GM18909 (cell line): ENCODE data around the gene SLC2A10.

Experiments used
- ATAC-seq: cut with Tn5 transposase; IDR thresholded peaks from one replicate; pipeline ENCODE4 v1.9.1; 2021; ENCODE audit warnings: mild to moderate bottlenecking; ENCODE audit not compliant: unreplicated experiment, poor library complexity

The SLC2A10 gene

DNA sequence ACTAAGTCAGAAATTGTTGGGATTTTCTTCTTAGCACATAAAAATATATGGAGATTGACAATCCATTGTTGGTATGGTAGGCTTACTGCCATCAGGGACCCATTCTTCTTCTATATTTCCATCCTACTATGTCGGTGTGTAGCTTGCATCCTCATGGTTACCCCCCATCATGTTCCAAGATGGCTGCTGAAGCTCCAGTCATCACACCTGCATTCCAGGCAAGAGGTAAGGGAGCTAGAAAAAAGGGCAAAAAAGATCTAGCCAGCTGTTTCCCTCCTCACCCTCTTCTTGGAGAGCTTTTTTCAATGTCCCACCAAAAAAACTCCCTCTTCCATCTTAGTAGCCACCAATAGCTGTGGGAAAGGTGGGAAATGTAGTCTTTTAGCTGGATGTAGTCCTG, 13.6 kb downstream of the SLC2A10 start:
- no peak for ATAC-seq

DNA sequence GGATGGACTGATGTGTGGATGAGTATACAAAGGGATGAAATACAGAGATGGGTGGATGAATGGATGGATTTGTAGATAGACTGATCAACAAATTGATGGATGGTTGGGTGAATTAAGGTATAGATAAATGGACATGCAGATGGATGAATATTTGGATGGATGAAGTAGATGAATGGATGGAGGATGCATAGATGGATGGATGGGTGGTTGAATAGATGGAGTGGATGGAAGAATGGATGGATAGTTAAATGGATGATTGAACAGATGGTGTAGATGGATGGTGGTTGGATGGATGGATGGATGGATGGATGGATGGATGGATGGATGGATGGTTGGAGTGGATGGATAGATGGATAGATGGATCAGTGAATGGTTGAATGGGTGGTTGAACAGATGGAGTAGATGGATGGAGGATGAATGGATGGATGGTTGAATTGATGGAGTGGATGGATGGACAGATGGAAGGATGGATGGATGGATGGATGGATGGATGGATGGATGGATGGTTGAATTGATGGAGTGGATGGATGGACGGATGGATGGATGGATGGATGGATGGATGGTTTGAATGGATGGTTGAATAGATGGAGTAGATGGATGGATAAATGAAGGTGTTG, 15.0 kb downstream of the SLC2A10 start:
- ATAC-seq, result no peak

DNA sequence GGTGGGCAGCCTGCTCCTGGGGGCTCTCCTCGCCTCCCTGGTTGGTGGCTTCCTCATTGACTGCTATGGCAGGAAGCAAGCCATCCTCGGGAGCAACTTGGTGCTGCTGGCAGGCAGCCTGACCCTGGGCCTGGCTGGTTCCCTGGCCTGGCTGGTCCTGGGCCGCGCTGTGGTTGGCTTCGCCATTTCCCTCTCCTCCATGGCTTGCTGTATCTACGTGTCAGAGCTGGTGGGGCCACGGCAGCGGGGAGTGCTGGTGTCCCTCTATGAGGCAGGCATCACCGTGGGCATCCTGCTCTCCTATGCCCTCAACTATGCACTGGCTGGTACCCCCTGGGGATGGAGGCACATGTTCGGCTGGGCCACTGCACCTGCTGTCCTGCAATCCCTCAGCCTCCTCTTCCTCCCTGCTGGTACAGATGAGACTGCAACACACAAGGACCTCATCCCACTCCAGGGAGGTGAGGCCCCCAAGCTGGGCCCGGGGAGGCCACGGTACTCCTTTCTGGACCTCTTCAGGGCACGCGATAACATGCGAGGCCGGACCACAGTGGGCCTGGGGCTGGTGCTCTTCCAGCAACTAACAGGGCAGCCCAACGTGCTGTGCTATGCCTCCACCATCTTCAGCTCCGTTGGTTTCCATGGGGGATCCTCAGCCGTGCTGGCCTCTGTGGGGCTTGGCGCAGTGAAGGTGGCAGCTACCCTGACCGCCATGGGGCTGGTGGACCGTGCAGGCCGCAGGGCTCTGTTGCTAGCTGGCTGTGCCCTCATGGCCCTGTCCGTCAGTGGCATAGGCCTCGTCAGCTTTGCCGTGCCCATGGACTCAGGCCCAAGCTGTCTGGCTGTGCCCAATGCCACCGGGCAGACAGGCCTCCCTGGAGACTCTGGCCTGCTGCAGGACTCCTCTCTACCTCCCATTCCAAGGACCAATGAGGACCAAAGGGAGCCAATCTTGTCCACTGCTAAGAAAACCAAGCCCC, 16.0 kb downstream of the SLC2A10 start:
- ATAC-seq, result no peak

DNA sequence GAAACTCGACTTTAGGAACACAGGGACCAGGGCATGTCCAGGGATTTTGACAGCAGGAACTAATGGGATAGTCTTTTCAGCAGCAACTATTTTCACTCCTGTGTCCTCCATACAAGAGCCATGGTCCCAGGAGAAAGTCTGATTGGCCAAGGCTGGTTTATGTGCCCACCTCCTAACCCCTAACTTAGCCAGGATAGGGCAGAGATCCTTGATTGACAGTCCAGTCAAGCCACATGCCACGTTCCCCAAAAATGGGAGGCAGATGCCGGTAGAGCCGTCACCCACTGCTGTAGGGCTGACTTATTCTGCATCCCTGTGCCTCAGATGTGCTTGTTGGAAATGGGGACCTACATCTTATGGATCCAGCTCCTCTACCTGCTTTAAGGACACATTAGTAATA, 22.3 kb downstream of the SLC2A10 start:
- ATAC-seq, result no peak

DNA sequence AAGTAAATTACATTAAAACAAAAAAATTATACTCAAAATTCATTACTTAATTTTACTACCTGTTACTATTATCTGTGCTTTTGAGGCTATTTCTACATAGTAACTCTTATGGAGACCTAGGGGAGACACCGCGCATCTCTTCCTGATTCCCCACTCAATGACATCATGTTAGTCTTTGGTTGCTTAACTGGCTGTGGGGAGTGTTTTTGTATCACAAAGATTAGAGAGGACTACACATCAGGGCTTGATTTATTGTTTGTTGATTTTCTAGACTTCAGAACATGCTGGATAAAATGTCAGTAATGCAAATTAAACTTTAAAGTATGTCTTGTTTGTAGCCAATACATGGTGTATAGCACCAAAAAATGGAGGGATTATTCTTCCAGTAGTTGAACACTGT, 26.0 kb downstream of the SLC2A10 start:
- ATAC-seq, result no peak

DNA sequence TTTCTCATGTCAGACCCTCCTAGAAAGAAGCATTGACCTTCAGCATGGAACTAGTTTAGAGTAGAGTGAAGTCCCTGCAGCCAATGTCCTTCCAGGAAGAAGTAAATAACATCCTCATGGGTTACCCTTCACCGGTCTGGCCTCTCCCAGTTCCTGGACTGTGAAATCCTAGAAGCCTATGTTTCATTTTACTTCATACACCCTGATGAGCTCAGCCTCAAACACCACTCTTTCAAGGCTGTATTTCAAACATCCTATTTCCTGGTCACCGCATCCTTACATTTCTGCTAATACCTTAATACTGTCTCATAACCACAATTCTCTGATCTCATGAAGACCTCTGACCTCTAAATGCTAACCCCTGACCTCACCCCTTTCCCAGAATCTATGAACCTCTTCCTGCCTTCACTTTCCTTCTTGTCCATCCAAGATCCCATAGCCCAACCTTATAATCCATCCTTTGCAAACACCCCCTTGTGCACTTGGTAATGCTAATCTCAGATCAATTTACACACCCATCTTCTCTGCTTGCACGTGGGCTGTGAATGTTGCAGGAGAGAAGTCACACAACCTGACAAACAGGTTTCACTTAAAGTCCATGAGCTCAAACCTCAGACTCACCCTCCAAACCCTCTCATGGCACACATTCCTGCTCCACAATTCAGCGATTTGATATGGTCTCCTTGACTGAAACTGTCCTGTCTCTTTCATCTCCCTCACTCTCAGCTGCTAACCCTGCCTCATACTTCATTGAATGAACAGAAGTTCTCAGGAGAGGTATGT, 30.2 kb downstream of the SLC2A10 start:
- no peak for ATAC-seq

DNA sequence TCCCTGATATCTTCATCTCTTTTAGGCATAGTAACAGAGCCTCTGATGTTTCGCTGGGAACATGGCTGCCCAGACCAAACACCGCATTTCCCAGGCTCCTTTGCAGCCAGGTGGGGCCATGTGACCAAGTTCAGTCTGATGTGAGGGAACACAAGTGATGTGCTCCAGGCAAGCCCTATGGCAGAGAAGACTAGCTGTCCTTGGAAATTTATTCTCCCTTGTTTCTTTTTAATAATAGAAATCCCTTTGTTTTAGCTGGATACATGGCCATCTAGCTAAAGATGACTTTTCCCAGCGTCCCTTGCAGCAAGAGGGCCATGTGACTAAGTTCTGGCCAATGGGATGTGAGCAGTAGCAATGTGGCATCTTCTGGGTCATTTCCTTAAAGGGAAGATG, 30.8 kb downstream of the SLC2A10 start:
- ATAC-seq, result no peak

DNA sequence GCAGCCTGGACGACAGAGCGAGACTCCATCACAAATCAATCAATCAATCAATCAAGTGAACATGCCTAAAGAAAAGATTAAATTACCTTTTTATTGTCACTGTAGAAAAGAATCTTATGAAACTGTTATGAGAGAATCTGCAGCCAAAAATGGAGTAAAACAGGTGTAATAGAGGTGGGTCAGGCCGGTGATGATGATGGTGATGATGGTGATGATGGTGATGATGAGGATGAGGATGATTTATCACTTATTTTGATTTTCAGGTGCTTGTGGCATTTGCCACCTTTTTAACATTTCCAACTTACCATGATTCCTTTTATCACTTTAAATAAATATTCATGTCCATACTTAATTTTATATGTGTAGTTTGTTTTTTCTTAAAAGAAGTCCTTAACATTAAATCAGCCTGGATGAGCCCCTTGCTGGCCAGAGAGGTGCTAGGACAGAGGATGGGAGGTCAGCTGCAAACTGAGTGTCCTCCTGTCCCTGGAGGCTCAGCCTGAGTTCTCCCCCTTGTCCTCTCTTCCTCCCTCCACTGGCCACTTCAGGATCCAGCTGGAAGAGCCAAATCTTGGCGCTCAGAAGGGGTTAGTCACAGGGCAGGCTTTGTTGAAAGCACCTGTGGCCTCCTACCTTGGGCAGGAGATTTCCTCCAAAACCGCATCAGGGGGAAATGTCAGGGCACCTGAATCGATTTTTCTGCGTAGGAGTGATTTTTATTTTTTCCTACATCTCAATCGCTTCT, 32.6 kb downstream of the SLC2A10 start:
- no peak for ATAC-seq

DNA sequence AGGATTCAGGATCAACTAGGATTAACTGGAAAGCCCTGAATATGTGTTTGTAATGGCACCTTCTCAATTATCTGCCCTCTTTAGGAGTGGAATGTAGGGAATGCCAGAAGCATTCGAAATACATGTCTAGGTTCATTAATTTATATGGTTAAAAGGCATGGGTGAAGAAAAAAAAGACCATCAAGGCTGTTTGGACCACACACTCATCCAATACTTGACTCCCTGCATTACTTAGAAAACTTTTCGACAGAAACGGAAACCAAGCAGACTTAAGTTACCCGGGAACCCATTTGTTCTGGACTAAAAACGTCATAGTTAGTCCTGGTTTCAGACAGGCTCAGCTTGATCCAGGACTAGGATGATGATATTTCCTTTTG, 33.2 kb downstream of the SLC2A10 start:
- no peak for ATAC-seq

DNA sequence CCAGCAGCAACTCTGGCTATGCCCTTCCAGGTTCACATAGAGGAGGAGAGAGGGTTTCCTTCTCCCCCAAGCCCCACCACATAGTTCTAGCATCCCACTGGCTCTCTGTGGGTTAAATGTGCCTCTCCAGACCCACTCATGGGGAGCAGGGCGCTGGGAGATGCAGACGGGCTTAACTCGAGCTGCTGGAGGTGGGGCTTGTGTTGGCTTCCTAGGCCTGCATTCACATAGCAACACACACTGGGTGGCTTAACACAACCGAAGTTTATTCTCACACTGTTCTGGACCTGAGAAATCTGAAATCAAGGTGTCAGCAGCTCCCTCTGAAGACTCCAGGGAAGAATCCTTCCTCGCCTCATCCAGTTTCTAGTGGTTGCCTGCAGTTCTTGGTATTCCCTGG, 33.6 kb downstream of the SLC2A10 start:
- ATAC-seq, result no peak

DNA sequence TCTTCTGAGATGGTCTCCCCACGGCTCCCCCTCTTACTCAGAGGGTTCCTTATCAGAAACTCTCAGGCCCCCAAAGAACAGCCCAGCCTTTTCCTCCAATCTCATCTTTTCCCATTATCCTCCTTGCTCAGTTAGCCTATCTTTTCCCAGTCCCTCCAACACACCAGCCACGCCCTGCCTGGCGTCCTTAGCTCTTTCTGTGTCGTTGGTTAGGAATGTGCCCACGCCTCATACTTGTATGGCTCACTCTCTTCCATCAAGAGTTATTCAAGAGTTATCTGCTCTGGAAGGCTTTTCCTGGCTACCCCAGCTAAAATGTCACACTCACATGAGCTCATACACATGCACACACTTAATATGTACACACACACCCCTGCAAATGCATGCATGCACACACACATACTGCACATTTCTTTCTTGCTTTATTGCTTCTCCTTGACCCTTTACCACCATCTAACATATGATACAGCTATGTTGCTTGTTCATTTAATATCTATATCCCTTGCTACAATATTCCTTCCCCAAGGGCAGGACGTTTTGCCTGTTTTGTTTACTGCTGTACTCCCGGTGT, 37.6 kb downstream of the SLC2A10 start:
- ATAC-seq, result no peak

DNA sequence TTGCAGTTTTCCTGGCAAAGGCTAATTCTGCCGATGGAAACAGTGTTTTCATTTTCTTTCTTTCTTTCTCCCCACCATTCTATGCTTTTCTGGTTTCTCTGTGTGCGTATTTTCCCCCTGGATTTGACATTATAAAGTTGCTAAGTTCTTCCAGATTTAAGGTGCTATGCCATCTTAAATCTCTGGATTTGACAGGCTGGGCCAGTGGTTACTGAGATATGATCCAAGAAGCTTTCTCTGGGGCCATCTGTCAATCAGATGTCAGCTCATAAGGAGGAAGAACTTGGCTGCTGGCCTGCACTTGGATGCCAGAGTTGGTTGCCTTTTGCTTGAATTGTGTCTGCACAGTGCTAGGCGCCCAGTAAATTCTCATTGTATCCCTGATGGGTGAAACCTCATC, 39.7 kb downstream of the SLC2A10 start:
- ATAC-seq, result no peak

DNA sequence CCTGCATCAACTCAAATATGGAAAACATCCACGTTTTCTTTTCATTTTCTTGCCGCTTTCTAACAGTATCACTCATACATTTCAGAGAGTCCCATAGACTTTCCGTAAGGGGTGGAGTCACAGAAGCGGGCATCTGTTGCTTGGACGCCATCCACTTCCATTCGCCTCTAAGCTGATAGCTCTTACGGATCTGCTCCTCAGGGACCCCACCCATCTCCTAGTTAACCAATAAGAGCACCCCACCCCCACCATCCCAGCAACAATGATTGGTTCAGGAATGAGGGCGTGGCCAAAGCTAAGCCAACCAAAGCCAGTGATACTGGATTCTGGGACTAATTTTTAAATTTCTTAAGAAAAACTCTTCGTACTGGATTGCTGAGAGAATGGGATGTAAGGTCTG, 42.4 kb downstream of the SLC2A10 start:
- ATAC-seq, result no peak

DNA sequence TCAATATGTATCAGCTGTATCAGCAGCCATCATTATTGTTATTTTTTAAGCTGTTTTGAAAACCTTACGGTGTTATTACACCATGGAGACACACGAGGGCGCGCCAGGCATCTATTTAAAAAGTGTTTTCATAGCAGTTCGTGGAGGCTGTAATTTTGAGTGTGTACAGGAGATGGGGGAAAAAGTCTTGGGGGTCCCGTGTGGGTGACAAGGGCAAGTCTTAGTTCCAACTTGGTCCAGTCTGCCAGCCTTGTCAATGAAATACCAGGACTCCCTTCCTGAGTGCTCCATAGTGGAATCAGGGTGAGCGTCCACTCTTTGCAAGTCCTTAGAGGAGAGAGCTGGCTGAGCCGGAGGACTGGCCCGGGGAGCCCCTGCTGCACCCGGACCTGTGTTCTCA, 43.3 kb downstream of the SLC2A10 start:
- ATAC-seq, result no peak

DNA sequence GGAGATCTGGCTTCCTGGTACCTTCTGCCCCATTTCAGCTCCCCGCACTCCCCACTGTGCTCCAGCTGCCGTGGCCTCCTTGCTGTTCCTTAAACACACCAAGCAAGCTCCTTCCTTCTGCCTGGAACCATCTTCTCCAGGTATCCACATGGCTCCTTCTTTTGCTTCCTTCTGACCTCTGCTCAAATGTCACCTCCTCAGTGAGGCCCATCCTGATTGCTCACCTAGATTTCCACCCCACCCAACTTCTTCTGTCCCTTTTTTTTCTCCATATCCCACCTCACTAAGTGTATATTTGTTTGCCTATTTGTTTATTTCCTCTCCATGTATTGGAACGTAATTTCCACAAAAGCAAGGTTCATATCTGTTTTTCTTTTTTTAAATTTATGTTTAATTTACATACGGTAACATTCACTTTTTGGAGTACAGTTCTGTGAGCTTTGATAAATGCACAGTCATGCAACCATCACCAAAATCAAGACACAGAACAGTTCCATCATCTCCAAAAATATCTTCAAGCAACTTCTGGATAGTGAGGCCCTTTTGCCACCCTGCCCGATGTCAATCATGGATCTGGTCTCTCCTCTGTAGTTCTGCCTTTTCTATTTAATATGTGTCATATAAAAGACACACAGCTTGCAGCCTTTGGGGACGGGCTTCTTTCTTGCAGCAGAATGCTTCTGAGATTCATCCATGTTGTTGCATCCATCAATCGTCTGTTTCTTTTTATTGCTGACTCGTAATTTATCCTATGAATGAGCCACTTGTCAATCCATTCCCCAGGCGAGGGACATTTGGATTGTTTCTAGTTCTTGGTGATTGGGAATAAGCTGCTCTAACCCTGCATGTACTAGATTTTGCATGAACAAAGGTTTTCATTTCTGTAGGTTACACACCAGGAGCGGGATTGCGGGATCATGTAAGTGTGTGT, 46.3 kb downstream of the SLC2A10 start:
- ATAC-seq, result no peak

DNA sequence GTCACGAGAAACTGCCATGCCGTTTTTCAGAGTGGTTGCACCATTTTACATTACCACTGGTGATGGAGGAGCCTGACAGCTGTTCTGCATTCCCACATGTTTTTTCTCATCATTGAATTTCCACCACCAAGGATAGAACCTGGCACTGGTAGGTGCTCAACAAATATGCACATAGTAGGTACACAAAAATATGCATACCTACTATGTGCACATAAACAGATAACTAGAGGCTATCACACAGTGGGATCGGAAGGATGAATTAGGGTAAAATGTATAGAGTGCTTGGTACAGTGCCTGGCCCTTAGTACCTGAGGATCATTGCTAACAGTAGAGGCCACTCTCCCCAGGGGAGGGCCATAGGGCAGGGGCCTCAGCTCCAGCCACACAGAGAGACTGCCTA, 47.0 kb downstream of the SLC2A10 start:
- no peak for ATAC-seq

DNA sequence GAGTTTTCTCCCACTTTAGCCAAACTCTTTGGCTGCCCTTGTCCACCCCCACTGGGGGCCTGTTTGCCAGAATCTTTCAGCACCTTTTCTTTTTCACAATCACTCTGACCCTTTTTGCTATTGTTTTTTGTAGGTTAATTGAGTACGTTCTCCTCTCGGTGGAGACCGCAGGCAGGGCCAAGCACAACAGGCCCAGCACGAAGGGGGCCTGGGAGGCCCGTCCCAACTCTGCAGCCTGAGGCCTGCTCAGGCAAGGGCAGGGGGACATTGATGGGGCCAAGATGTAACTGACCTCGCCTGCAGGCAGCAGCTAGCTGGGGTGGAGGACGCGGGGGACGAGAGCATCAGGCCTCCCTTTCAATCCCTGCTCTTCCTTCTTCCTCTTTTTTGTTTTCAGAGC, 47.7 kb downstream of the SLC2A10 start:
- no peak for ATAC-seq

DNA sequence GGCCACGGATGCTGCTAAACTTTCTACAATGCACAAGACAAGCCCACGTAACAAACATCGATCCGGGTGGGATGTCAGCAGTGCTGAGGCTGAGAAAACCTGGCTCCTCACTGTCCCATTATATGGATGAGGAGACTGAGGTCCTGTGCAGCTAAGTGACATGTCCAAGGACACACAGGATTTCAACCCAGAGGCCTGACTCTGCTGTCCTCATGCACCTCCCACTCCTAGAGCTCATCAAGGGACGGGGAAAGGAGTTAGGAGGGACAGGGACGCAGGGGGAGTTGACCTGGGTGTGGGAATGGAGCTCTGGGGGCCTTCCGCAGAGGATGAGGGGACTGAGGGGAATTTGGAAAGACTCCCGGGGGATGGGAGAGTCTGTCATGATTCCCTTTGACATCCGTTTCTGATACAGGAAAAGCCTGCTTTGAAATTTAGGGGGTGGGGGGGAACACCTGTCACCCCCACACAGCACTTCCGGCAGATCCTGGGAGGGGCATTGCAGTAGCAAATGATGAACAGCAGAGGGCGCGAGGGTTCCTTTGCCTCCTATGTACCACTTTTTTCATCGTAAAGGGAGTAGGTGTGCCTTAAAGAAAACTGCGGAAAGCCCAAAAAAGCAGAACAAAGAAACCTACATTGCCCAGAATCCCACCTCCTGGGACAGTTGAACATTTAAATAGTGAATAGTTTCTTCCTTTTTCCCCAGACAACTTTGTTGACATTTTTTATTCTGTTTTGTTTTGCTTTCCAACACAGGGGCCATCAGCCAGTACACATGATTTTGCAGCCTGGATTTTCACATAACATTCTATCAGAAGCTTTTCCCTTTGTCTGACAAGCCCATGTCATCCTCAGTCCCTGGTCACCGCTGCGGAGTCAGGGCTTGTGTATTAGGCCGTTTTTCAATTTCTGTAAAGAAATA, 48.6 kb downstream of the SLC2A10 start:
- no peak for ATAC-seq
